ENCODE data around the gene GDNF. TPM values are rescaled to one million over a fixed set of nuclear protein-coding genes. Genes with fewer than 3 reads are reported as not detected.

Gene GDNF
- total RNA-seq, 3 donors from 2014 or later = 0.64 to 17.3 (median 0.94) TPM

DNA sequence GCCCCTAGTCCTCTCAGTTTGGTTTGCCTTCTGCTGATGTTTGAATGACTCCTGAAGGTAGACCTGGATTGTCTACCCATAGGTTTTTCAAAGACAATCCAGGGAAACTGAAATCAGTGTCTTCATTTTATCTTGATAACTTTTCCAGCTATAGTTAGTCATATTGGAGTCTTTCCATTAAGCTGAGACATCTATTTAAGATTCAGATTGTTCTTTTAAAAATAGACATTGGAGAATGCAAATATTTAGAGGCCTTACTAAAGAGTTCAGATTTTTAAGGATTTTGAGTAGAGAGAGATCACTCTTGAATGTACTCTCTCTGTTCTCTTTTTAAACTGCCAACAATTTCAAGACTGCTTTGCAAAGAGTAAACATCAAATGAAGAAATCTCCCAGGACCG lies 69.1 kb downstream of the GDNF start:
- DNase-seq (no peak), ATAC-seq (no peak)
- TF ChIP-seq CTCF (IDR thresholded peaks at IDR 0.05) = no peak
- Histone ChIP-seq H3K4me3 (no peak overlapping the region), H3K9me3 (peaks cover 12% of the 10 kb centered on the region), H3K4me1 (ENCODE audit: low read depth) (no peaks in the 10 kb centered on the region), H3K36me3 (ENCODE audit: low read depth) (no peaks in the 10 kb centered on the region)
- intact Hi-C loops (cut with DNase I, micrococcal nuclease) = no loop called here

DNA sequence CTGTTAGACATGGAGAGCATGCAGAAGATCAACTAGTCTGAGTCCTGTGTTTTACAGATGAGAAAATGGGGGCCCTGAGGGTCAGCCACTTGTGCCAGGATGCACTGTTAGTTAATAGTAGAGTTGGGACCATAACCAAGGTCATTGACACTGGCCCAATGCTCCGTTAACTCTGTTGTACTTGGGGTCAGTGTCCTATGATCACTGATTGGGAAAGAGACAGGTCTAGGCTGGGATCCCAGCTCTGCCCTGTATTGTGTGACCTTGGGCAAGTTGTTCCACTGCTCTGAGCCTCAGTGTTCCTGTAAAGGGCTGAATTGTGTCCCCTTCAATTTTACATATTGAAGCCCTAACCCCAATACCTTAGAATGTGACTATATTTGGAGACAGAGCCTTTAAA lies 70.0 kb downstream of the GDNF start:
- DNase-seq = no peak
- no peak overlapping the region for H3K4me3 ChIP-seq
- intact Hi-C loops (cut with DNase I, micrococcal nuclease) = no loop called here
- no peaks in the 10 kb centered on the region for H3K36me3 ChIP-seq (ENCODE audit: low read depth)
- peaks cover 8% of the 10 kb centered on the region for H3K9me3 ChIP-seq
- H3K4me1 ChIP-seq (ENCODE audit: low read depth) = no peaks in the 10 kb centered on the region
- no peak for ATAC-seq
- no peak for TF ChIP-seq CTCF (IDR thresholded peaks at IDR 0.05)

GRCh38 chr5:37769108-37769507 lies 70.7 kb downstream of the GDNF start:
- no peak for ATAC-seq
- H3K36me3 ChIP-seq (ENCODE audit: low read depth) = no peaks in the 10 kb centered on the region
- TF ChIP-seq CTCF (IDR thresholded peaks at IDR 0.05) = no peak
- intact Hi-C loops (cut with DNase I, micrococcal nuclease) = no loop called here
- H3K4me3 ChIP-seq = no peak overlapping the region
- DNase-seq = no peak
- no peaks in the 10 kb centered on the region for H3K4me1 ChIP-seq (ENCODE audit: low read depth)
- peaks cover under 1% of the 10 kb centered on the region for H3K9me3 ChIP-seq

DNA sequence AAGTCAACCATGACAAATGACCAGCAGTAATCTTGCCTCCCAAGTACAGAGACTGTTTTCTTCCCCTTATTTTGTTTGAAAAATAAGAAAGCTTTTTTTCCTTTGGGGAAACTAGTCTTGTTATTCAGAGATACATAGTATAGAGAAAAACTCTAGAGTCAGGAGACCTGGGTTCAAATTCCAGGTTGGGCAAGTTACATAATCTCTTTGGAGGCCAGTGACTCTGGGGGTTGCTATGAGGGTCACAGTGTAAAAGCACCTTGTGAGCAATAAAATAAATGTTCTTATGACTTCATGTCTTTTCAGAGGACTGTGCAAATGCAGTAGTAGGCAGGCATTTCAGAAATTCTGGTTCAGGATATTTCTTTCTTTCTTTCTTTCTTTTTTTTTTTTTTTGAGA lies 71.5 kb downstream of the GDNF start:
- no peak overlapping the region for H3K4me3 ChIP-seq
- ATAC-seq (no peak), DNase-seq (no peak)
- H3K36me3 ChIP-seq (ENCODE audit: low read depth) = no peaks in the 10 kb centered on the region
- TF ChIP-seq CTCF (IDR thresholded peaks at IDR 0.05) = no peak
- no peaks in the 10 kb centered on the region for H3K4me1 ChIP-seq (ENCODE audit: low read depth)
- intact Hi-C loops (cut with DNase I, micrococcal nuclease) = no loop called here
- H3K9me3 ChIP-seq = no peaks in the 10 kb centered on the region

- DNase-seq = no peak
- no peak for TF ChIP-seq CTCF (IDR thresholded peaks at IDR 0.05)
Measured at GRCh38 chr5:37767961-37768360, 71.9 kb downstream of the GDNF start.

GRCh38 chr5:37767251-37767650 lies 72.6 kb downstream of the GDNF start:
- TF ChIP-seq CTCF (IDR thresholded peaks at IDR 0.05) = no peak
- no peak overlapping the region for H3K4me3 ChIP-seq
- no peak for DNase-seq
- no peak for ATAC-seq
- H3K36me3 ChIP-seq (ENCODE audit: low read depth) = no peaks in the 10 kb centered on the region
- no peaks in the 10 kb centered on the region for H3K4me1 ChIP-seq (ENCODE audit: low read depth)
- intact Hi-C loops (cut with DNase I, micrococcal nuclease) = no loop called here
- H3K9me3 ChIP-seq = no peaks in the 10 kb centered on the region

More at GRCh38 chr5:37767961-37768360, 71.9 kb downstream of the GDNF start:
- ATAC-seq = no peak
- intact Hi-C loops (cut with DNase I, micrococcal nuclease) = no loop called here
- Histone ChIP-seq H3K9me3 (no peaks in the 10 kb centered on the region), H3K4me3 (no peak overlapping the region), H3K4me1 (ENCODE audit: low read depth) (no peaks in the 10 kb centered on the region), H3K36me3 (ENCODE audit: low read depth) (no peaks in the 10 kb centered on the region)

Measured in mucosa of descending colon (tissue), 3 donors.